HL-60/S4 treated with retinoic acid at 250 ng/mL for 4 days and 3 days (cell line): ENCODE results near the gene DAB1.
"Not testable (repeated sequence)": the region's sequence is repeated elsewhere in the genome, so short reads cannot be mapped to it uniquely, and the experiment has no call there.

Source experiments
- in situ Hi-C: fragments of 300-500 bp; cut with MboI; formaldehyde crosslinking; loops from 2 replicates; pipeline ENCODE4 v1.7.0; 2022; ENCODE audit warnings: low sequenced_read_pairs

Gene DAB1

DNA sequence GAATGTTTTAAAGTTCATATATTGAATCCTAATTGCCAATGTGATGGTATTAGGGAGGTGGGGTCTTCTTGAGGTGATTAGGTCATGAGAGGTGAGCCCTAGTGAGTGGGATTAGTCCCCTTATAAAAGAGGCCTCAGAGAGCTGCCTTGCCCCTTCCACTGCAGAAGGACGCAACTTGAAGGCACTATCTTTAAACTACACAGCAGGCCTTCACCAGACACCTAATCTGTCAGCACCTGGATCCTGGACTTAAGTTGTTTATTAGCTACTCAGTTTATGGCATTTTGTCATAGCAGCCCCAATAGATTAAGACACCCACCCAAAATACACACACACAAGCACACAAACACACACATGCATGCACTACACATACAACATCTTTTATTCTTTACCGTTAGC lies 61.4 kb downstream of the DAB1 start:
- in situ Hi-C loops, result no loop called here

DNA sequence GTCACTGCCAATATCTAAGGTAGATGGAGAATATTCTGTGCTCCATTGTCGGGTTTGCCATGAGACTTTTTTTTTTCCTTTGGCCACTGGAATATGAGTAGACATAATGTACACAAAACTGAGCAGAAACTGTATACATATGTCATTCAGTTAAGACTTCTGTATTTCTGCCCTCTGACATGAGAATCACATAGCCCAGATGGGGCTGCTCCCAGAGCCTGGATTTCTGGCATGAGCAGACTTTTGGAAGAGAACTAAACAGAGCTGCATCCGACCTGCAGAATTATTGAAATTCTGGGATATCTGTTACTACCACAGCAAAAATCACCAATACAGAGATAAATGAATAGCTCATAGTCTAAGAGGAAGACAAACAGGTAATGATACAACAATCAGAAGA lies 62.3 kb downstream of the DAB1 start:
- in situ Hi-C loops, result no loop called here

DNA sequence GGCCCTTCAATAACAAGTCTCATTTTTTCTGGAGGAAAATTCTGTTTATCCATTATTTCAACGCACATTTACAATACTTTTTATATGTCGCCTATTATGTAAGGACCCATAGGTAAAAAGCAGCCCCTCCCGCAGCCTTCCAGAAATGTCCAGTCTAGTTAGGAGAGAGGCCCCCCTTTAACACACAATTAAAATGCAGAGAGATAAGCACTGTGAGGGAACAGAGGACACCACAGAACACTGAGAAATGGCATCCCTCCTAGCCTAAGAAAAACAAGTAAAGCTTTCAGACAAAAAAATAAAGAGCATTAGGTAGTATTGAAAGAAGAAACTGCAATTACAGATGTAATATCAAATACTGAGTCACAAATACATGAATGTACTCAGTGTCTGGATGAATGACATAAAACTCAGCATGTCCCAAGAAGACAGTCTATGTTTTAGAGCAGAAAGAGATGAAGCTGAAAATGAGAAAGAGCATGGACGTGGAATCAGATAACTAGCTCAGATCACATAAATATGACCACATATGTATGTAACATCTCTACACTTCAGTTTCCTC lies 62.9 kb downstream of the DAB1 start:
- in situ Hi-C loops, result no loop called here

DNA sequence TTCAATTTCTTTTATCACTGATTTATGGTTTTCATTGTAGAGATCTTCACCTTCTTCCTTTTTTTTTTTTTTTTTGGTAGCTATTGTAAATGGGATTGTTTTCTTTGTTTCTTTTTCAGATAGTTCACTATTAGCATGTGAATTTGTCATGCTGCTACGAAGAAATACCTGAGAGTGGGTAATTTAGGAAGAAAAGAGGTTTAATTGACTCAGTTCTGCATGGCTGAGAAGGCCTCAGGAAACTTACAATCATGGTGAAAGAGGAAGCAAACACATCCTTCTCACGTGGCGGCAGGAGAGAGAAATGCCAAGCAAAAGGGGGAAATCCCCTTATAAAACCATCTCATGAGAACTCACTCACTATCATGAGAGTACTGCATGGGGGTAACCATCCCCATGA lies 66.4 kb downstream of the DAB1 start:
- in situ Hi-C loops, result no loop called here

DNA sequence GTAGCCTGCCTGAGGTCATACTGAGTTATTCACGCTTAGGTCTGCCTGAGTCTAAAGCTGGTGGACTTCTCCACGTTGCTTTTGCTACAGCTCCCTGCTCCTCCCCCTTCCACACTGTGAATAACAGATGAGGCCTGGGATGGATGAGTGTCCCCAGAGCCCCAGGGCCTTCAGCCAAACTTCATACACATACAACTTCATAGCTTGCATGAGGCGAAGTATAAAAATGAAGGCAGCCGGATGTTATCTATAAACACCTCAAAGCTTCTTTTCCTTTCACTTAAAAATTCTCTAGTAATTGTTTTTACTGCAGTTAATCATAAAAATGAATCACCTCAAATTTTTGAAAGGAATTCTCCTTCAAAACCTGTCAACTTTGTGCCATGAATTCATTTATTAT lies 70.2 kb downstream of the DAB1 start:
- in situ Hi-C loops, result no loop called here

DNA sequence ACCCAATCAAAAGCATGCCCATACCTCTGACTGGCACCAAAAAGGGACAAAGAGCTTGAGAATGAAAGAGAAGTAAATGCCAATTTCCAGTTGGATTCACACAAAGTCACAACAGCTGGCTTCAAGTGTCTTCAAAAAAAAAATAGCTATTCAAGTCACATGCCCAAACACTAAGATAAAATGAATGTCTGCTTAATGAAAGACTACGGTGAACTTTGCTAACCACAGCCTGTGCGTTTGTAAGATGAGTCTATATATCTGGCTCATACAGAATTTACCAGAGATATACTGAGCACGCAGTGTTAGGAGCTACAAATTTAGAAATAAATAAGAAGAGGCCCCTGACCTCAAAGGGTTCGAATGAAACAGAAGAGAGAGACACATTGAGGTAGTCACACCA lies 73.2 kb downstream of the DAB1 start:
- in situ Hi-C loops, result no loop called here

DNA sequence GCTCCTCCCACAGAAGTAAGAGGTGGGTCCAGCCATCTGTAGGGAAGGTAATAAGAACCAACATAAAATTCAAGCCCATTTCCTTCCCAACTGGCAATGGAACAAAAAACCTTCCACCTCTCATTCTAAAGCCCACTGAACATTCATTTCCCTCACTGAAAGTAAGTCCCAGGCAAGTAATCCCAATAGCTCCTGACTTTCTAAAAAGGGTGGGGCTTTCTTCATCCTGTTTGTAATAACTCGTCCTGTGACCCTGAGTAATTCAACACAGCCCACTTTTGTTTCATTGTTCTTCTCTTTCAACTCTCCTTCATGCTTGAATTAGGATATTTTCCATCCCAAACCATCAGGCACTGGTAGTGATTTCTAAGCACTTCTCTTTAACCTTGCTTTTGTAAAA lies 74.9 kb downstream of the DAB1 start:
- in situ Hi-C loops, result no loop called here

DNA sequence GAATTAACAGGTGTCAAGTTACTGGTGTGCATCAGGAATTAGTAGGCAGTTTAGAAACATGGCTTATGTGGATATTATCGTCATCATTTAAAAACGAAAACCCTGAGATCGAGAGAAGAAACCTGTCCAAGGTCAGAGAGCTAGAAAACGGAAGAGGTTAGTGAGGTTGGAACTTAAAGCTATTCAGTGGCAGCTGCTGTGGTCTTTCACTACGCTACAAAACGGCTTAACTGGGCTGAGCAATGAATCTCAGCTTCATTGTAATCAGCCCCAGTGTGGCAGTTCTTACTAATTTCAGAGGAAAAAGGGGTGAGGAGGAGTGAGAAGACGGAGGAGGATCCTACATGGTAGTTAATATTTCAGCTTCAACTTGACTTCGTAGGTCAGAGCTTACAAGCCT lies 77.9 kb downstream of the DAB1 start:
- in situ Hi-C loops, result no loop called here

DNA sequence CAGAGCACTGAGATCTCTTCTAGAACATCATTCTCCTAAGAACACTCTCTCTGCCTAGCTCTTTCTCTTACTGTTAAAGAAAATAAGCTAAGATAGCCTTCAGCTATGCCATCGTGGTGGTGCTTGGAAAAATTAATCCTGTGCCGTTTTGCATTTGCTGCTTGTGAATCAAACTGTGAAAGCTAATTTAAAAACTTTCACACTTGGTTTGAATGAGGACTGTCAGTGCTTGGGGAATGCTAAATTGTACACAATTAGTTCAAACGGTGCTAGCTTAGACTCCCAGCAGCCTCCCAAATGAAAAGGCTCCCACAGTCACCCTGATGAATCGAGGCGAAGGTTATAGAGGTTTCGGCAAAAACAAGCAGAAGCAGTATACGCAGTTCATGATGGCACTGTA lies 79.6 kb downstream of the DAB1 start:
- in situ Hi-C loops, result no loop called here

DNA sequence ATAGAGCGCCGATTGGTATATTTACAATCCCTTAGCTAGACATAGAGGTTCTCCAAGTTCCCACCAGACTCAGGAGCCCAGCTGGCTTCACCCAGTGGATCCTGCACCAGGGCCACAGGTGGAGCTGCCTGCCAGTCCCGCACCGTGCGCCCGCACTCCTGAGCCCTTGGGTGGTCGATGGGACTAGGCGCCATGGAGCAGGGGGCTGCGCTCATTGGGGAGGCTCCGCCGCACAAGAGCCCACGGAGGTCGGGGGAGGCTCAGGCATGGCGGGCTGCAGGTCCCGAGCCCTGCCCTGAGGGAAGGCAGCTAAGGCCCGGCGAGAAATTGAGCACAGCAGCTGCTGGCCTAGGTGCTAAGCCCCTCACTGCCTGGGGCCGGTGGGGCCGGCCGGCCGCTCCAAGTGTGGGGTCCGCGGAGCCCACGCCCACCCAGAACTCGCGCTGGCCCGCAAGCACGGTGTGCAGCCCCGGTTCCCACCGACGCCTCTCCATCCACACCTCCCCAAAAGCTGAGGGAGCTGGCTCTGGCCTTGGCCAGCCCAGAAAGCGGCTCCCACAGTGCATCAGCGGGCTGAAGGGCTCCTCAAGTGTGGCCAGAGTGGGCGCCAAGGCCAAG lies 80.5 kb downstream of the DAB1 start:
- in situ Hi-C loops, result not testable (repeated sequence)

DNA sequence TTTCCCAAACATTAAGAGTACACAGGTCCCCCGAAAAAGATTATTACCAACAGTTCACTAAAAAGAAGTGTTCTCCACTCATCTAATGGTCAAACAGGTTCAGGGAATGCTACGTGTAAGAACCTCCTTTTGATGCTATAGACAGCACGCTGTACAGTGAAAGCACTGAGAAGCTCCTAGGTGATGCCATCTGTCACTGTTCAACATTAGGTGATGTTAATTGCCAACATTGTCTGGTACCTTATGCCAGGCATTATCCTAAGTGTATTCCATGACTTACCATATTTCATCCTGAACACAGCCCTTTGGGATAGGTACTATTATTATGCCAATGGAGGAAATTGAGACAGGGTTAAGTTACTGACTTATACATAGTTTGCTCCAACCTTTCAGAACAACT lies 82.1 kb downstream of the DAB1 start:
- in situ Hi-C loops, result no loop called here

DNA sequence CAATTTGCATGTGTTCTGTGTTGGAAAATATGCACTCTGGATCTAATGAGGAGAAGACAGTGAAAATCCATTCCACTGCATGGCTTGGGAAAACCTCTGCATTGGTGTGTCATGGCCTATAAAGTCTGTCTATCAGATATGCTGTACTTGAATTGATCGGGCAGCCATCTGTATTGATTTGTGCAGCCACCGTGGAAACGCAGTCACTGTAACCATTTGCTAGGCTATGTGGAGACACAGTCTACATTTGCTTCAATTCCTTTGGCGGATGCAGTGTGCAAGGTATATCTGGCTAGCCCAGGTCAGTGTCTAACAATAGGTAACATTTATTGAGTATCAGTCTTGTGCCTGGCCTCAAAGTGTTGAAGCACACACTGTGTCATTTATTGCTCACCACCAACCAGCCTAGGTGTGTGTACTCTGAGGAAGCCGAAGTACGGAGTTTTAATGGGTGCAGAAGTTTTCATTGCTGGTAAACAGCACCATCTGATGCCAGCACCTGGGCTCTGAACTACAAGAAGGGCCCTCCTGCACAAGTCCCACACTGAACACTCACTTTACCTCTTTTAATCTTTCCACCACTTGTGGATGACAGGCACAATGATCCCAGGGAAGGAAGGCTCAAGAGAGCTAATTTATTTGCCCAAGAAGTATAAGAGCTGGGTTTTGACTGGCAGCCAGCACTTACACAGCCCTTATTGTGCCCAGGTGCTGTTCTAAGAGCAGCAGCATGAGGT lies 83.4 kb downstream of the DAB1 start:
- in situ Hi-C loops, result no loop called here

DNA sequence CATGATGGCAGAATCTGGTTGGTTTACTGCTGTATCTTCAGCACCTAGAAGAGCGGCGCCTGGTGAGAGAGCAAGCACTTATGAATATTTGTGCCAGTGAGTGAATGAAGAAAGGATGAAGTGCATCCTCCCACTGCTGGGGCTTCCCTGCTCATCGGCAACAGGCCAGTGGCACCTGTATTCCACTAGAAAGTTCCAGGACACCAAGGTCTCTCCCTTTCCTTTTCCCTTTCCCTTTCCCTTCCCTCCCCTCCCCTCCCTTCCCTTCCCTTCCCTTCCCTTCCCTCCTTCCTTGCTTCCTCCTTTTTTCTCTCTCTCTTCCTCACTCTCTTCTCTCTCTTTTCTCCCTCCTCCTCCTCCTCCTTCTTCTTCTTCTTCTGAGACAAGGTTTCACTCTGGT lies 86.2 kb downstream of the DAB1 start:
- in situ Hi-C loops, result no loop called here

DNA sequence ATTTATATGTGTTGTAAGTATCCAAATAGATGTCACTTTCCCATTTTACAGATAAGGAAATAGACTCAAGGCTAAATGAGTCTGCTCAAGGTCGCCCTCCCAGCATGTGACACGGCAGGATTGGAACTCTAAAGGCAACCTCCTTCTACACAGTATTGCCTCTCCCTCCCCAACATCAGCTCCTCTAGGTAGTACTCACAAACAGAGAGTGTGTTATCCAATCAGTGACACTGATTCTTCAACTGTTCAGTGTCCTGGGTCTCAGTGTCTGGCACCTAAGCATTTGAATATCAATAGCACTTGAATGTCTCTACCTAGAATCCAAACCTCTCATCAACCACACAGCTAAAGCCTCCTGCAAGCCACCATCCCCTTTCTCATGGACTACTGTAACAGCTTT lies 87.1 kb downstream of the DAB1 start:
- in situ Hi-C loops, result no loop called here

DNA sequence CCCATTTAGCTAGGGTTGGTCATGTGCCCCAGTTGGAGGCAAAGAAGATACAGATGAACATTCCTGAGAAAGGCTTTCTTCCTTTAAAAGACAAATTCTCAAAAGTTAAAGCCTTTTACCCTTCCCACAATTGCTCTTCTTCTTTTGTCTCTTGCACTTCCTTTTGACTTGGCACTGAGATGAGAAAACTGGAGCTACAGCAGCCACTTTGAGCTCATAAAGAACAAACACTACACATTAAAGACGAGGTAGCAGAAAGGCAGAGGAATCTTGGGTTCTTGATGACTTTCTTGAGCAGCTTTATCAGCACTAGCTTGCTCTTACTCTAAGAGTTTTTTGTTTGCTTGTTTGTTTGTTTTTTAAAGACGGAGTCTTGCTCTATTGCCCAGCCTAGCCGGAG lies 92.2 kb downstream of the DAB1 start:
- in situ Hi-C loops, result no loop called here

DNA sequence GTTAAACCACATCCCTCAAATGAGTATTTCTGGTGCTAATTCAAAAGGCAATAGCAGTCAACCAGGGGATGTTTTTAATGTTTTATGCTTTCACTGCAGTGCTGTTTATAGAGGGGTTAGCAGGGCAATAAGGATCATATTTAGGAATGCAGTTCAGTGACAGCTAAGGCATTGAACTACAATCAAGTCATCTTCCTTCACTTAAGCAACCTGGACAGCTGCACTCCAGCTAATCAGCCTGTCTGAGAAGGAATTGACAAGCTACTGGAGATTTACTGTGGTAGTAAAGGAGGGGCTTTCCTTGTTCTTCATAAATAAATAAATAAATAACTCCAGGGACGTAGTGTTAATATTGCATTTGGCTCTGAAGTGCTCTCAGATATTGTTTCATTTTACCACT lies 93.9 kb downstream of the DAB1 start:
- in situ Hi-C loops, result no loop called here

DNA sequence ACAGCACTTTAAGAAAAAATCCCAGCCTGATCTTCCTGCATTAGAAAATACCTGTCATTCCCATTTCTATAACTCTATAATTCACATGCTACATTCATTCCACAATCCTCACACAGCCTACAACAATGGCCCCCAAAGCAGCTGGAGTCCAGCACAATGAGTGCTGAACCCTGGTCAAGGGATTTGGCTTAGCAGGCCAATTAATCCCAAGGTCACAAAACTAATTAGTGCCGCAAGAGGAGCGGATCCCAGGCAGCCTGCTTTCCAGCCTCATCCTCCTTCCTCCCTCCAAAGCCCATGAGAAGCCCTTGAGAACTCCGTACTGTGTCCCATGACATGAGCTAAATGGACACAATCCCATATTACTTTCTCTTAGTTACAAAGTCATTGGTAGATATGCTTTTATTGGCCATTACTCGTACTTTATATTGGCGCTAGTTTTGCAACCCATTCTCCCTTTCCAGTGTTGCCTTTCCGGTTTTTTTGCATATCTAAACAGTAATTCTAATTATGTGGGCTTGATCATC lies 94.8 kb downstream of the DAB1 start:
- in situ Hi-C loops, result no loop called here

DNA sequence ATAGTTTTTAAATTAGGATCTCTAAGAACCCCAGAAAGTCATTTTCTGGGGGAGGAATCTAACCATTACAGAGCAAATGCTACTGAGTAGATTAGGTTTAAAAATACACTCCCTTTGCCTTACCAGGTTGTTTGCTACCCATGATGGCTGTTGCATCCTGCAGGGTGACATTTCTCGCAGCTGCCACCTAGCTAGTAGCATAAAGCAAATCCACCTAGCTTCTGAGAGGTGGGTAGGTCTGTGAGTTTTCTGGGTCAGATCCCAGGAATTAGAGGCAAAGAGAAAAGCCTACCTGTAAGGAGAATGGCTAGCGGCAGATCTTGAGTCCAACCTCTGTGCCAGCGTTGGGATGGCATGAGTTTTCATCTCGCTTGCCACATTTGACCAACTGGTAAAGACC lies 95.9 kb downstream of the DAB1 start:
- in situ Hi-C loops, result no loop called here

DNA sequence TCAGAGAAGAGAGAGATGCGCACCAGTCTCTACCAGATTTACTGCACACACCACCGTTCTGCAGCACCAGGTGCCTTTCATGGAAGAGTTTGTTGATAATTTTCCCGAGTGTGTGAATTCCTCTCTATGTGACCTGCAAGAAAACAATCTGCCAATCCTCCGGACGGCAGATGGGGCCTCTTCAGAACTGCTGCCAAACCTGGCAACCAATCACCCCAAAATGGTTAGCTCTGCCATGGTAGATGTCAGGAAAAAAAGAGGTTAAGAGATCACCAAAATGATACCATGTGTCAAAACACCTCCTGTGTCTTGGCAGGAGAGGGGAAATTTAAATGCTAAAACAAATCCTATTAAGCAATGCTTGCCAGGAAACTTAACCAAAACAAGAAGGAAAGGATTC lies 96.5 kb downstream of the DAB1 start:
- in situ Hi-C loops, result no loop called here

DNA sequence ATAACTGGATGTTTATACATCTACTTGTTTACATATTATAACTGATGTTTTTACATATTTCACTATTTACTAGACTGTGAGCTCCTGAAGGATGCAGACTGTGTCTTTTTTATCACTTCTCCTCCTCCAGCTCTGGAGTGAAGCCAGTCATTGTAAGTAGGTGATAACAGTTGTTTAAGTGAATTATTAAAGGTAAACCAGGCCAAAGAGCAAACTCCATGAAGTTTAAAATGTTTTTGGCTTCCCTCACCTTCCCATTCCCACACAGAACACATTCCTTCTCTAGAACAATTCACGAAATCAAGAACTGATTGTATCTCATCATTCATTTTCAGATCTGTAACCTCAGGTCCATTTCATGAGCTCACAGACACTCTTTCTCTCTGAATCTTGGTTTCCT lies 98.3 kb downstream of the DAB1 start:
- in situ Hi-C loops, result no loop called here

DNA sequence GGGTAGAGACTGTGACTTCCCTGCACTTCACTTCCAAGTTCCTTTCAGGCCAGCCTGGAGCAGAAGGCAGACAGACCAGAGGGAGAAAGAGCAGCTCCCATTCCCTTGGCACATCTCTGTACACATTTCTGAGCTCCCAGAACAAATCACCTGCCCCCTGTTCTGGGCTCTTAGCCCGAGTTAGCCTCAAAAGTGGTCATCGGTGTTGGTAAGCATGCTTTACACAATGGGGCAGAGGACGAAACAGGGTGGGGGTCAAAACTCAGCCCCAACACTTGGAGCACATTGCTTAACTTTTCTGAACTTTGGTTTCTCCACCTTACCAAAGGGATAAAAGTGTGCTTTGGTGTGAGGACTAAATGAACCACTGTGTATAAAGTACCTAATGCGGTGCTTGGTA lies 98.7 kb downstream of the DAB1 start:
- in situ Hi-C loops, result no loop called here

DNA sequence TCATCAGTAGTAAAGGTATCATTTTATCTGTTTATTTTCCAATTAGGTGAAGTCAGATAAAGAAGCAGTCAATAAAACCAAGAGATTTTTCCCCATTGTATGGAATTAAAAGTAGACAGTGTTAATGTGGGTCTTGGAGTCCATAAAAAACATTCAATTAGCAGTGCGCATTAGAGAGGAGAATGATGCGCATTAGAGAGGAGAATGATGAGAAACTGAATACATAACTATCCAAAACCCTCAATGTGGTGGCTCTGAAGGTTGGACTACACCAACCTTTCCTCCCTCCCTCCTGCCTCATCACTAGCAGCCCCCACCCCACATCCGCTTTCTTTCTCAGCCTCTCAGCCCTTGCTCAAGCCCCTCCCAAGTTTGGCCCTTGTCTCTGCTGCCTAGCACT lies 99.5 kb downstream of the DAB1 start:
- in situ Hi-C loops, result no loop called here
